Activated naive CD4-positive, alpha-beta T cell (primary cell): ENCODE results near the gene CTSK.

Experiments used
- DNase-seq, 4 experiments: peaks; one replicate each; lab custom pipeline; 2025; lab: John Stamatoyannopoulos, UW

Gene CTSK

GRCh38 chr1:150760013-150760412 lies 48.0 kb downstream of the CTSK start:
- no peak for DNase-seq

GRCh38 chr1:150753416-150753815 lies 54.6 kb downstream of the CTSK start:
- DNase-seq: no peak

GRCh38 chr1:150751443-150751842 lies 56.6 kb downstream of the CTSK start:
- DNase-seq: no peak

GRCh38 chr1:150749720-150750311 lies 58.2 kb downstream of the CTSK start:
- DNase-seq: no peak

DNA sequence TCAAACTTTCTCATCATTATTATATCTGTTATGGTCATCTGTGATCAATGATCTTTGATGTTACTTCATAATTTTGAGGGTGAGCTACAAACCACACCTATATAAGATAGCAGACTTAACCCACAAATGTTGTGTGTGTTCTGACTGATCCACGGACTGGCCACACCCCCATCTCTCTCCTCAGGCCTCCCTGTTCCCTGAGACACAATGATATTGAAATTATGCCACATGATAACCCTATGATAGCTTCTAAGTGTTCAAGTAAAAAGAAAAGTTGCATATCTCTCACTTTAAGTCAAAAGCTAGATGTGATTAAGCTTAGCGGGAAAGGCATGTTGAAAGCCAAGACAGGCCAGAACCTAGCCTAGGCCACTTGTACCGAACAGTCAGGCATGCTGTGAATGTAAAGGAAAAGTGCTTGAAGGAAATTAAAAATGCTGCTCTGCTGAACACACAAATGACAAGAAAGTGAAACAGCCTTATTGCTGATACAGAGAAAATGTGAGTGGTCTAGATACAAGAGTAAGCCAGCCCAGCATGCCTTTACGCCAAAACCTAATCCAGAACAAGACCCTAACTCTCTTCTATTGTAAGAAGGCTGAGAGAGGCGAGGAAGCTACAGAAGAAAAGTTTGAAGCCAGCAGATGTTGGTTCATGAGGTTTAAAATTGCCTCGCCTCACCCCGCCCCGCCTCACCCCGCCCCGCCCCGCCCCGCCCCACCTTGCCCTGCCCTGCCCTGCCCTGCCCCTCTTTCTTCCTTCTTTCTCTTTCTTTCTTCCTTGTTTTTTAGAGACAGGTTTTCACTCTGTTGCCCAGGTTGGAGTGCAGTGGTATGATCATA lies 59.0 kb downstream of the CTSK start:
- DNase-seq: no peak
